ENCODE data around the gene SH3BP5L. TPM values are rescaled to one million over a fixed set of nuclear protein-coding genes. Genes with fewer than 3 reads are reported as not detected.

The SH3BP5L gene
- total and polyA plus RNA-seq, 2 of the 4 experiments (the other 2 are of a cell fraction): 23.3 to 35.9 TPM

DNA sequence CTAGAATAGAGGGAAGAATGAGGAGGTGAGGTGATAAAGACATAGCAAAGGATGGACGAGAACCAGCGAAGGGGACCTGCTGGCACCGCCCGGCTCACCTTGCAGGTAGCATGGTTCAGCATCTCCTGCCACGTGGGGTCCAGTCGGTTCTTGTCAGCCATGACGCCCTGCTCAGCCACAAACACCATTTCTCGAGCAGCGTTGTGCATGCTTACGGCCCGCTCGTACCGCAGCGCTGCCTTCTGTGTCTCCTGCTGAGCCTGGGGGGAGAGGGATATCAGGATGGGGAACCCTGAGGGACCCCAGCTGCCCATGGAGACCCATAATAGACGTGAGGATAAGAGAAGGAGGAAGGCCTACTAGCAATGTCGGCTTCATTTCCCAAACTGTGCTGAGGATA lies 11.4 kb downstream of the SH3BP5L start:
- intact Hi-C loops (cut with micrococcal nuclease) (no loop called here), in situ Hi-C loops (cut with MboI; ENCODE audit: low sequenced_read_pairs) (no loop called here), dilution Hi-C loops (cut with HindIII; ENCODE audit: low sequenced_read_pairs, unreplicated experiment) (no loop called here)
- Histone ChIP-seq H2AK9ac (replicated peaks; ENCODE audit: low read depth, low read length, poor library complexity) (no peak overlapping the region), H2BK120ac (ENCODE audit: low read depth, low read length) (no peak overlapping the region), H3K27me3 (ENCODE audit: control insufficient read depth, insufficient read depth, low read length) (no peaks in the 10 kb centered on the region), H2BK15ac (ENCODE audit: low read depth, low read length) (no peak overlapping the region), H3K23ac (ENCODE audit: low read depth, low read length) (no peak overlapping the region), H4K8ac (ENCODE audit: low read depth in 2 of 2, low read length in 2 of 2) (no peak overlapping the region), H2AK5ac (ENCODE audit: low read depth, low read length) (no peak overlapping the region), H3K18ac (ENCODE audit: low read depth, low read length) (no peak overlapping the region), H3K4ac (ENCODE audit: low read depth, low read length) (no peak overlapping the region), H3K9me1 (ENCODE audit: insufficient read depth, low read length) (peaks cover 22% of the 10 kb centered on the region), H2BK5ac (ENCODE audit: low read depth, low read length, poor library complexity, severe bottlenecking) (no peak overlapping the region), H2BK20ac (ENCODE audit: low read depth, low read length) (no peak overlapping the region), H3K9ac (ENCODE audit: low read depth, low read length) (no peak overlapping the region), H3K4me2 (ENCODE audit: low read depth, low read length) (no peak overlapping the region), H3K36me3 (ENCODE audit: control insufficient read depth, insufficient read depth, low read length) (peaks cover 56% of the 10 kb centered on the region), H3K56ac (ENCODE audit: extremely low read depth, insufficient read depth, low read length) (no peak overlapping the region), H3K4me3 (ENCODE audit: insufficient read depth, low read depth, low read length) (no peak overlapping the region), H3K14ac (replicated peaks; ENCODE audit: low read depth, low read length) (no peak overlapping the region), H4K5ac (ENCODE audit: low read depth, low read length) (no peak overlapping the region), H4K20me1 (ENCODE audit: insufficient read depth, low read length) (peaks cover 21% of the 10 kb centered on the region), H3K9me3 (ENCODE audit: control insufficient read depth, insufficient read depth, low read length) (no peaks in the 10 kb centered on the region), H3K4me1 (ENCODE audit: control insufficient read depth, insufficient read depth, low read length) (peaks cover 3% of the 10 kb centered on the region; the same call in 1 of the 2 replicates), H3K27ac (ENCODE audit: insufficient read depth, low read length) (no peak overlapping the region), H2AFZ (replicated peaks; ENCODE audit: low read length, poor library complexity) (no peak overlapping the region), H3K79me1 (ENCODE audit: low read depth in 1 of 2, low read length in 2 of 2) (peaks cover 26 to 57% of the 10 kb centered on the region in 2 experiments), H4K91ac (ENCODE audit: insufficient read depth, low read depth, low read length) (no peak overlapping the region)
- CTCF ChIA-PET: no interaction called here
- ATAC-seq (ENCODE audit: low read depth): no peak
- POLR2A ChIA-PET (ENCODE audit: unreplicated experiment): interaction anchor here (0.5 kb wide), 1 partner anchor 11 kb away, joined by 5 read pairs; the partner anchor contains the start of gene SH3BP5L
- TF ChIP-seq MAFK (IDR thresholded peaks at IDR 0.05; ENCODE audit: low read depth, low read length) (no peak), CEBPB (IDR thresholded peaks at IDR 0.05; ENCODE audit: low read depth, low read length) (no peak), FOS (IDR thresholded peaks at IDR 0.05; ENCODE audit: low read depth, low read length) (no peak), RFX5 (IDR thresholded peaks at IDR 0.05; ENCODE audit: low read depth, low read length) (no peak), SMC3 (IDR thresholded peaks at IDR 0.05; ENCODE audit: low read depth, low read length) (no peak), MAZ (IDR thresholded peaks at IDR 0.05; ENCODE audit: borderline replicate concordance, low read depth, low read length) (no peak), MXI1 (IDR thresholded peaks at IDR 0.05; ENCODE audit: borderline replicate concordance, low read depth, low read length) (no peak), CHD1 (IDR thresholded peaks at IDR 0.05; ENCODE audit: low read depth, low read length) (no peak), NFE2L2 (IDR thresholded peaks at IDR 0.05; ENCODE audit: low read depth, low read length) (no peak), BHLHE40 (IDR thresholded peaks at IDR 0.05; ENCODE audit: low read depth, low read length) (no peak), RAD21 (IDR thresholded peaks at IDR 0.05; ENCODE audit: low read length) (no peak), RCOR1 (IDR thresholded peaks at IDR 0.05; ENCODE audit: insufficient replicate concordance, low read length) (no peak)
- TF ChIP-seq, protein P1, sequence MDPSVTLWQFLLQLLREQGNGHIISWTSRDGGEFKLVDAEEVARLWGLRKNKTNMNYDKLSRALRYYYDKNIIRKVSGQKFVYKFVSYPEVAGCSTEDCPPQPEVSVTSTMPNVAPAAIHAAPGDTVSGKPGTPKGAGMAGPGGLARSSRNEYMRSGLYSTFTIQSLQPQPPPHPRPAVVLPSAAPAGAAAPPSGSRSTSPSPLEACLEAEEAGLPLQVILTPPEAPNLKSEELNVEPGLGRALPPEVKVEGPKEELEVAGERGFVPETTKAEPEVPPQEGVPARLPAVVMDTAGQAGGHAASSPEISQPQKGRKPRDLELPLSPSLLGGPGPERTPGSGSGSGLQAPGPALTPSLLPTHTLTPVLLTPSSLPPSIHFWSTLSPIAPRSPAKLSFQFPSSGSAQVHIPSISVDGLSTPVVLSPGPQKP (IDR thresholded peaks at IDR 0.05; ENCODE audit: borderline replicate concordance, low read depth, low read length): no peak
- TF ChIP-seq, protein P2, sequence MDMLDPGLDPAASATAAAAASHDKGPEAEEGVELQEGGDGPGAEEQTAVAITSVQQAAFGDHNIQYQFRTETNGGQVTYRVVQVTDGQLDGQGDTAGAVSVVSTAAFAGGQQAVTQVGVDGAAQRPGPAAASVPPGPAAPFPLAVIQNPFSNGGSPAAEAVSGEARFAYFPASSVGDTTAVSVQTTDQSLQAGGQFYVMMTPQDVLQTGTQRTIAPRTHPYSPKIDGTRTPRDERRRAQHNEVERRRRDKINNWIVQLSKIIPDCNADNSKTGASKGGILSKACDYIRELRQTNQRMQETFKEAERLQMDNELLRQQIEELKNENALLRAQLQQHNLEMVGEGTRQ (IDR thresholded peaks at IDR 0.05; ENCODE audit: low read depth, low read length): no peak
- TF ChIP-seq, protein P3, sequence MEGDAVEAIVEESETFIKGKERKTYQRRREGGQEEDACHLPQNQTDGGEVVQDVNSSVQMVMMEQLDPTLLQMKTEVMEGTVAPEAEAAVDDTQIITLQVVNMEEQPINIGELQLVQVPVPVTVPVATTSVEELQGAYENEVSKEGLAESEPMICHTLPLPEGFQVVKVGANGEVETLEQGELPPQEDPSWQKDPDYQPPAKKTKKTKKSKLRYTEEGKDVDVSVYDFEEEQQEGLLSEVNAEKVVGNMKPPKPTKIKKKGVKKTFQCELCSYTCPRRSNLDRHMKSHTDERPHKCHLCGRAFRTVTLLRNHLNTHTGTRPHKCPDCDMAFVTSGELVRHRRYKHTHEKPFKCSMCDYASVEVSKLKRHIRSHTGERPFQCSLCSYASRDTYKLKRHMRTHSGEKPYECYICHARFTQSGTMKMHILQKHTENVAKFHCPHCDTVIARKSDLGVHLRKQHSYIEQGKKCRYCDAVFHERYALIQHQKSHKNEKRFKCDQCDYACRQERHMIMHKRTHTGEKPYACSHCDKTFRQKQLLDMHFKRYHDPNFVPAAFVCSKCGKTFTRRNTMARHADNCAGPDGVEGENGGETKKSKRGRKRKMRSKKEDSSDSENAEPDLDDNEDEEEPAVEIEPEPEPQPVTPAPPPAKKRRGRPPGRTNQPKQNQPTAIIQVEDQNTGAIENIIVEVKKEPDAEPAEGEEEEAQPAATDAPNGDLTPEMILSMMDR (conservative IDR thresholded peaks at IDR 0.05; ENCODE audit: low read depth, low read length): no peak
- no peak for DNase-seq
- BruUV-seq (replicated peaks): no TSS peak
- 91% methylated on average over 7 of the region's 16 CpGs; no CpG with 5 or more reads in 1 of the 2 experiments for WGBS, 2 experiments (ENCODE audit: extremely low coverage in 2 of 2, insufficient read length in 1 of 2)

Measured in IMR-90 (cell line).